NCI-H2107 treated with DMSO at 0.1 percent for 48 hours (cell line): Measurements from ENCODE around the gene LYST.
"Not testable (repeated sequence)": the region's sequence is repeated elsewhere in the genome, so short reads cannot be mapped to it uniquely, and the experiment has no call there.

ENCODE experiments used
- DNase-seq: peaks from one replicate; lab custom pipeline; 2025; ENCODE audit not compliant: unreplicated experiment; lab: John Stamatoyannopoulos, UW

Gene LYST

GRCh38 chr1:235861857-235862256 is 4.8 kb downstream of the LYST start:
- DNase-seq, result no peak

GRCh38 chr1:235860829-235861228 is 5.9 kb downstream of the LYST start:
- no peak for DNase-seq

- no peak for DNase-seq
Measured at GRCh38 chr1:235859789-235860188, 6.9 kb downstream of the LYST start.

GRCh38 chr1:235858766-235859165 is 7.9 kb downstream of the LYST start:
- DNase-seq, result no peak

- DNase-seq, result no peak
Measured at GRCh38 chr1:235857756-235858155, 8.9 kb downstream of the LYST start.

GRCh38 chr1:235855811-235856429 is 10.8 kb downstream of the LYST start:
- DNase-seq, result no peak

GRCh38 chr1:235854347-235854746 is 12.4 kb downstream of the LYST start:
- no peak for DNase-seq

- DNase-seq, result no peak
Measured at GRCh38 chr1:235853653-235854052, 13.1 kb downstream of the LYST start.

- DNase-seq, result no peak
Measured at GRCh38 chr1:235852887-235853286, 13.8 kb downstream of the LYST start.

GRCh38 chr1:235851939-235852338 is 14.8 kb downstream of the LYST start:
- DNase-seq, result no peak

GRCh38 chr1:235848251-235848650 is 18.5 kb downstream of the LYST start:
- not testable (repeated sequence) for DNase-seq

- DNase-seq, result not testable (repeated sequence)
Measured at GRCh38 chr1:235845656-235846107, 21.0 kb downstream of the LYST start.

- no peak for DNase-seq
Measured at GRCh38 chr1:235844776-235845175, 21.9 kb downstream of the LYST start.

- DNase-seq, result peak; percentile 80
Measured at GRCh38 chr1:235843461-235843961, 23.2 kb downstream of the LYST start.

- DNase-seq, result no peak
Measured at GRCh38 chr1:235841938-235842545, 24.7 kb downstream of the LYST start.

GRCh38 chr1:235838021-235838420 is 28.7 kb downstream of the LYST start:
- DNase-seq, result no peak

- DNase-seq, result peak; percentile 43
Measured at GRCh38 chr1:235835226-235835625, 31.5 kb downstream of the LYST start.

GRCh38 chr1:235834620-235835019 is 32.1 kb downstream of the LYST start:
- DNase-seq, result peak; percentile 98

- DNase-seq, result no peak
Measured at GRCh38 chr1:235832011-235832410, 34.7 kb downstream of the LYST start.

- DNase-seq, result no peak
Measured at GRCh38 chr1:235831148-235831547, 35.6 kb downstream of the LYST start.

- DNase-seq, result no peak
Measured at GRCh38 chr1:235826102-235826854, 40.4 kb downstream of the LYST start.

- DNase-seq, result no peak
Measured at GRCh38 chr1:235825229-235825628, 41.5 kb downstream of the LYST start.
